22Rv1 (cell line): Measurements from ENCODE around the gene THRSP.

ENCODE experiments used
- H3K27ac ChIP-seq: fragments of 450-650 bp; 2 replicates; pipeline ENCODE4 v1.5.1; 2017
- CTCF ChIP-seq: fragments of 450-650 bp; IDR thresholded peaks from 2 replicates; pipeline ENCODE4 v1.5.1; 2017; ENCODE audit warnings: mild to moderate bottlenecking
- ZFX ChIP-seq: fragments of 450-650 bp; IDR thresholded peaks from 2 replicates; pipeline ENCODE4 v1.6.1; 2017; ENCODE audit warnings: antibody characterized with exemption, borderline replicate concordance

Gene THRSP

GRCh38 chr11:78097666-78098385, 34.2 kb downstream of the THRSP start:
- H3K27ac ChIP-seq: peak overlapping the region; percentile 83
- TF ChIP-seq CTCF (no peak), ZFX (no peak)

GRCh38 chr11:78099666-78100065, 36.0 kb downstream of the THRSP start:
- H3K27ac ChIP-seq: peak overlapping the region; percentile 83
- TF ChIP-seq CTCF: no peak
- no peak for TF ChIP-seq ZFX

- TF ChIP-seq ZFX (no peak), CTCF (no peak)
- peak overlapping the region; percentile 83 for H3K27ac ChIP-seq
Measured at GRCh38 chr11:78100261-78100660, 36.6 kb downstream of the THRSP start.

- H3K27ac ChIP-seq: peak overlapping the region; percentile 83
- TF ChIP-seq ZFX (no peak), CTCF (no peak)
Measured at GRCh38 chr11:78100676-78101472, 37.2 kb downstream of the THRSP start.

- no peak for TF ChIP-seq ZFX
- no peak for TF ChIP-seq CTCF
- H3K27ac ChIP-seq: no peak overlapping the region
Measured at GRCh38 chr11:78109081-78110015, 45.7 kb downstream of the THRSP start.

- TF ChIP-seq ZFX: no peak
- no peak for TF ChIP-seq CTCF
- H3K27ac ChIP-seq: no peak overlapping the region
Measured at GRCh38 chr11:78110351-78110750, 46.7 kb downstream of the THRSP start.
